ENCODE measurements around the gene FAM186B.

The FAM186B gene

DNA sequence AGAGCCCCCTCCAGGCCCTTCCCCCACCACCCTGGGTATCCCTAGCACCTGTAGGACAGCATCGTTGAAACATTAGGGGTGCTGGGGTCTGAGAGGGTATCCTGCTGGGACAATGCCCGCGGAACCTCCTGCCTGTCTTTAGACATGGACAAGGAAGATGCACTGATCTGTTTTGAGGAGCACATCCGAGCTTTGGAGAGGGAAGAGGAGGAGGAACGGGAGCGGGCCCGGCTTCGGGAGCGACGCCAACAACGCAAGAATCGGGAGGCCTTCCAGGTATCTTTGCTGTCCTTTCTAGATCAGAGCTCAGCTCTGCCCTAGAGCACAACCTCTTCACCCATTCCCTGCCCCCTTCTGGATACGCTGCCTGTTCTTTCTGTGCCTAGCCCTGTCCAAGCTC is 31.1 kb upstream of the FAM186B start:
- no peak for DNase-seq

DNA sequence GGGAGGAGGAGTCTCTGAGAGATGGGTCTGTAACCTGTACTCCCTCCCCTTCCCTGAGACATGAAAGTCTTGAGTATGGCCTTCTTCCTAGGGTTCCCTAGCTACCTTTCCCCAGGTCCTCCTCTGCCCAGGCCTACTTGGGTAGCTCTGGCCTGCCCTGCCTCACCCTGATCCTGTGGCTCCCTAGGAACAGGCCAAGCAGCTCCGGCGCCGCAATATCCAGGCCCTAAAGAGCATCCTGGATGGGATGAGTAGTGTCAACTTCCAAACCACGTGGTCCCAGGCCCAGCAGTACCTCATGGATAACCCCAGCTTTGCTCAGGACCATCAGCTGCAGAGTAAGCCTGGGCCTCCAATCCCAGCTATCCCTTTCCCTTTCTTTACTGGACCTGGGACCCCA is 30.2 kb upstream of the FAM186B start:
- no peak for DNase-seq

DNA sequence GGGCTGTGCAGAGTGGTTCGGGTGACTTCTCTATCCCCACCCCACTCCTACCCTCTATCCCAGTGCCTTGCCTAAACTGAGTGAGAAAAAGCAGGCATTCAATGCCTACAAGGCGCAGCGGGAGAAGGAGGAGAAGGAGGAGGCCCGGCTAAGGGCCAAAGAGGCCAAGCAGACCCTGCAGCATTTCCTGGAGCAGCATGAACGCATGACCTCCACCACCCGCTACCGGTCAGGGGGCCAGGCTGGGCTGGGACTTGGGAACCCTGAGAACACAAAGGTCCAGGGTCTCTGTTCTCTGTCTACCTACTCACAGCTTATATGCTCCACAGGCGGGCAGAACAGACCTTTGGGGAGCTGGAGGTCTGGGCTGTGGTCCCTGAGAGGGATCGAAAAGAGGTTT is 29.6 kb upstream of the FAM186B start:
- no peak for DNase-seq

DNA sequence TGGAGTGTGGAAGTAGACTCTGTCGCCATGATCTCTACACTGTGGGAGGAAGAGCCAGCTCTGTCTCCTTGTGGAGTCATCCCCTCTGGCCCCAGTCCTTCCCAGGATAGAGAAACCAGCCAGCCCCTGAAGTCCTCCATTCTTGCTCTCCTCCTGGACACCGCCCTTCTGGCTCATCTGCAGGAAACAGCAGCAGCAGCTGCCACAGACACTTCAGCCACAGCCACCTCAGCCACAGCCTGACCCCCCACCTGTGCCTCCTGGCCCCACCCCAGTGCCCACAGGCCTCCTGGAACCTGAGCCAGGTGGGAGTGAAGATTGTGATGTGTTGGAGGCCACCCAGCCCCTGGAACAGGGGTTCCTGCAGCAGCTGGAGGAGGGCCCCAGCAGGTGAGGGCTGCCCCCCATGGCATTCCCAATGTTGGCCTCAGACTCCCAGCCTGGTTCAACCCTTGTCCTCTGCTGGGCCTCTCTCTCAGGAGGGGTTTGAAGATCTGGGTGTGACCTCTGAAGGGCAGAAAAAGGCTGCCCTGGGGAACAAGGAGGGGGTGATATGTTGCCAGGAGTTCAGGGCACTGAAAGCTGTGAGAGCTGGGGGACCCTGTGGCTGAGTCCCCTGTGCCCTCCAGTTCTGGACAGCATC is 28.4 kb upstream of the FAM186B start:
- DNase-seq, result no peak

DNA sequence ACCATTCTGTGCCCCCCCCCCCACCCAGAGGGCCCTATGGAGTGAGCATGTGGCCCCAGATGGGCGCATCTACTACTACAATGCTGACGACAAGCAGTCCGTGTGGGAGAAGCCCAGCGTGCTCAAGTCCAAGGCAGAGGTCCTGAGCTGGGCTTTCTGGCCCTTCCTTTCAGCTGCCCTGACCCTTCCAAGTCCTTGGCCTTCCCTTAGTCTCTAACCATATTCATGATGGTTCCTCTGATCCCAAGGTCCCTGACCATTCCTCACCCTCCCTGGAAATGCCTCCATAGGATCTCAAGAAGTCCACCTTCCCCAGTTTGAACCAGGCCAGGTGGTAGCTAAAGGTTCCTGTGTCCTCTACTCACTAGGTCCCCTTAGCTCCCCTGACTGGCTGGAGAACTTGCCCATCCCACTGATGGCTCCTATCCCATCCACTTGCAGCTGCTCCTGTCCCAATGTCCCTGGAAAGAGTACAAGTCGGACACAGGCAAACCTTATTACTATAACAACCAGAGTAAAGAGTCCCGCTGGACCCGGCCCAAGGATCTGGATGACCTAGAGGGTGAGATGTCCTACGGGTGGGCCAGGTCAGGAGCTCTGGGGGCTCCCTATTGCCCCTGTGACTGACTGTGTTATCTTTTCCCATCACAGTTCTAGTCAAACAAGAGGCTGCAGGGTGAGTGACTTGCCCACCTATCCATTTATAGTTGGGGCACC is 27.7 kb upstream of the FAM186B start:
- DNase-seq, result no peak

DNA sequence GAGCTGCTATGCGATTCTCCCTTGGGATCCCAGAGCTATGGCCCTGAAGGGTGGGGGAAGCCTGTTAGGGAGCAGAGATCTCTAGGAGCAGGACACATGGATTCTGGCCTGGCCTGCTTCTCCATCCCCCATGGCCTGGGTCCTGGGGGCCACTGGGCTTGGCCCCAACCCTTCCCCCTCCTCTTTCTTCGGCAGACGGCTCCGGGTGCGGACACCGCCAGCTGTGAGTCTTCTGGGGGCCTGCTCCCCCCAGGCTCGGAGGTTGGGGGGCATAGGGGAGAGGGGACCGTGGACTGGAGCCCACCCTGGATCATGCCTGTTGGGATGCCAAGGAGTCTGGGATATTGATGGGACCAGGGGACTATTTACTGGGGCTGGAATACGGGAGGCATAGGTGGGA is 27.0 kb upstream of the FAM186B start:
- DNase-seq, result no peak

DNA sequence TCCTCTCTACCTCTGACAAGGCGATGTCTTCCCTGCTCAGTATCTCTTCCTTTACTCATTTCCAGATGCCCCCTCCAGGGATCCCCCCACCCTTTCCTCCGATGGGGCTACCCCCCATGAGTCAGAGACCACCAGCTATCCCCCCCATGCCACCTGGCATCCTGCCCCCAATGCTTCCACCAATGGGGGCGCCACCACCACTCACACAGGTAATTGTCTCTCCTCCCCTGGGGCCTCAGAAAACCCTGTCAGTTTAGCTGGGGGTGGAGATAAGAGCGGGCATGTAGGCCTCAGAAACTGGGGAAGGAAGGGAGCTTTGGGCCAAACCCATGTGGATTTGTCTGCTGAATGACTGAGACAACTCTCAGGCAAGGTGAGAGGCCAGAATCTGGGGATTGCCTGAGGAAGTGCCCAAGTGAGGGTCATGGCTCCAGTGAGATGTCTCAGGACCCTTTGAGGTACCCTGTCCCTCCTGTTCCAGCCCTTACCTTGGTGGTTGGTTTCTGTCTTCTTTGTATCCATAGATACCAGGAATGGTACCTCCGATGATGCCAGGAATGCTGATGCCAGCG is 26.0 kb upstream of the FAM186B start:
- DNase-seq, result no peak

DNA sequence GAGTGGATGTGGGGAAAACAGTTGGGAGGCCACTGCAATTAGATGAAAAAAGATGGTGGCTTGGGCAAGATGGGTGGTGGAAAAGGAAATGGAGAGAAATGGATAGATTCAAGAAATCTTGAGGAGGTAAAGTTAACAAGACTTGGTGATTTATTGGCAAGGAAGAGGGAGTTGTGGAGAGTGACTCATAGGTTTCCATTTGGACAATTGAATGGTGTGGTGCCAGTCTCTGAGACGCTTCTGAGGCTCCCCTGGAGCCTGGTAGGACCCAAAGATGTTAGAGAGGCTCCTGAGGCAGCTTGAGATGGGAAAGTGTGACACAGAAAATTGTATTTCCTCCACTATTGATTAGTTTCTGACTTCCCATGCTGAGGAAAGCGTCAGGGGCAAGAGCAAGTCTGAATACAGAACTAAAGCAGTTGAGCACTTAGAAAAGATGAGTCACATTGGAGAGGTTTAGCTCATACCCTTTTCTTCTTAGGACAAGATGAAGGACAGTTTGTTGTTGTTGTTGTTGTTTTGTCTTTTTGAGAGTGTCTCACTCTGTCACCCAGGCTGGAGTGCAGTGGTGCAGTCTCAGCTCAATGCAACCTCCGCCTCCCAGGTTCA is 22.4 kb upstream of the FAM186B start:
- DNase-seq, result no peak

DNA sequence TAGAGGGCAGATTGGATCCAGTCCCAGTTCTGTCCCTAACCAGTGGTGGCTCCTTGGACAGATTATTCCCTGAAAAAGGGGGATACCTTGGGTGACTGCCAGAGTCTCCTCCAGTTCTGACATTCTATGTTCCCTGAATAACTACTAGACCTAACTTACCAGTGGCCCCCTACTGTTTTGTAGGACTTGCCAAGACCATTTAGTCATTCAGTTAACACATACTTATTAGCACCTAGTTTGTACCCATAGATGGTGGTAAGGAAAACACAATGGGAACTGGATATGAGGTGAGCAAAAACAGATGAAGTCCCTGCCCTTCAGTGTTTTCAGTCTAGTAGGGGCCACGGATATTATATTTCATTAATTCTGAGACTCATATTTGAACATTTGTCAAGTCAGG is 21.4 kb upstream of the FAM186B start:
- DNase-seq, result no peak

DNA sequence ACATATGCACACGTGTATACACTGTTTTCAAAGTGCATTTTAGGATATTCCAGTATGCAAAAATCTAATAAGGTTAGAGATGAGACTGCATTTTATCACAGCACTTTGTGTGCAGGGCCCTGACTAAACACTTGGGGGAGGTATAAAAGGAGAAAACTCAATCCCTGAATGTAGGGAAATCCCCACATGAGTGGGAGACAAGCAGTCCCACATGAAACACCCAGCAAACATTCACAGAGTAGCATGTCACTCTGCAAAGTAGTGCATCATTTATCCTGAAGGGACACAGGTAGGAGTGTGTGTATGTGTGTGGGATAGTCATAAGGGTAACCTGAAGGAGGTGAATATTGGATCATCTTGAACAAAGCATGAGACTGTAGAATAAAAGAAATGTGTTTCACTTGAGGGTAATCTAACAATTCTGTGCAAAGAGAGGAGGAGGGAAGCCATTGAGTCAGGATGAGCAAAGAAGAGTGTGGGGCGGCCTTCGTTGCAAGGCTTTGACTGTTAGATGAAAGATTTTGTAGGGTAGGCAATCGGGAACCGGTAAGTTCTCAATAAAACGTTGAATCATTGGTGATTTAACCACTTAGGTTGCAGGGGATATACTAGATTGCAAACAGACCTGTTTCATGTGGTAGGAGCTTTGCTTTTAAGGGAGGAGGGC is 20.9 kb upstream of the FAM186B start:
- DNase-seq, result peak in 2 of 51 donors; percentile 18 to 66

DNA sequence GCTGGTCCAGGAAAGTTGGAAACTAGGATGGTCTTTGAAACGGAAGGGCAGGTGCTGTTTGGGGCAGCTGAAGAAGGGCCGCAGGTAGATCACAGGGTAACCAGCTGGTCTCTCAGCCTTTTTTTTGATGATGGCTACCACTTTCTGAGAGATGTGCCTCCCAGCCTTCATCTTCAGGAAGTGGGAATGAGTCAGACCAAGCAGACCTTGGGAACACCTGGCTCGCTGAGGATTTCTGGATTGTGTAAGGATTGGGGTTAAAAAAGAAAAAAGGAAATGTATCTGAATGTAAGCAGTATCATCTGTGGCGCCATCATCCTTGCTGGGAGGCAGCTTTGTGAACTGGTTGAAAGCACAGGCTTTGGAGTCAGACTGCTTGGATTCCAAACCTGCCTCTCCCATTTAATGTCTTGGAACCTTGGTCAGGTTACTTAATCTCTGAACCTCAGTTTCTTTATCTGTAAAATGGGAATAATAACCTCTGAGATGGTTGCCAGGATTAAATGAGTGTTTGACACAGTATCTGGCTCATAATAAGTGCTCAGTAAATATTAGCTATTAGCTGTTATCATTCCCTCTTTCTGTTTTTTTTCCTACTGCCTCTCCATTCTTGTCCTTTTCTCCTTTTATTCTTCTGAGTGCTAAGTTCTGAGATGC is 19.6 kb upstream of the FAM186B start:
- peak in 1 of 51 donors; percentile 8 for DNase-seq

DNA sequence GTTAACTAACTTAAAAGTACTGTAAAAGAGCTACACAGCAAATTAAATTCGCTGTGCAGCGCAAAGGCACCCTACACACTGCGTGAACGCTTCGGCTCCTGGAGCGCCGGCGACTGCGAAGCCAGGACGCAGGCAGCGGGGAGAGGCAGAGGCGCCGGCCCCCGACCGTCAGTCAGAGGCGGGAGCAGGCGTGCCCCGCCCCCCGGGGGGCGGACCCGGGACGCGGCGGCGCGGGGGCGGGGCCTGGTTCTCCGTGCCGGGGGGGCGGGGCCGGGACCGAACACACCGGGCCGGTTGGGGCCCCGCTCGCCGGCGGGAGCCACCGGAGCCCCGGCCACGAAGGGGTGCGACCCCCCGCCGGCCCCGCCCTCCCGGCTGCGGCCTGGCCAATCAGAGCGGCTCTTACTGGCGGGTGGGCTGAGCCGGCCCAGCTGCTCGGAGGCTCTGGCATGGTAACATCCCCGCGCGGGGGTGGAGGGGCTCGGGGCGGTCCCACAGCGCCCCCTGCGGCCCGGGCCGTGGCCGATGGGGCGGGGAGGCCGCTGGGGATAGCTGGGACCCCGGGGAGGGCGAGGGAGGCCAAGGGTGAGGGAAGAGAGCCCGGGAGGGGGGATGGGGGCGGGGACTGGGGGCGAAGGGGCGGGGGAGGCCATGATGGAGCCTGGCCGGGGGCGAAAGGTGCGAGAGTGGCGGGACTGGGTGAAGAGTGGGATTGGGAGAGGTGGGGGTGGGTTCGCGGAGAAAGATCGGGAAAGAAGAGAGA is 17.9 kb upstream of the FAM186B start, which contains the start of gene PRPF40B:
Gene PRPF40B, plus strand, starts transcription at position 420 of the 763 bp plus-strand sequence. Its CDS starts 30 bp downstream, at position 450.
- DNase-seq, result peak in 50 of 51 donors; percentile 37 to 94 (median 84)

DNA sequence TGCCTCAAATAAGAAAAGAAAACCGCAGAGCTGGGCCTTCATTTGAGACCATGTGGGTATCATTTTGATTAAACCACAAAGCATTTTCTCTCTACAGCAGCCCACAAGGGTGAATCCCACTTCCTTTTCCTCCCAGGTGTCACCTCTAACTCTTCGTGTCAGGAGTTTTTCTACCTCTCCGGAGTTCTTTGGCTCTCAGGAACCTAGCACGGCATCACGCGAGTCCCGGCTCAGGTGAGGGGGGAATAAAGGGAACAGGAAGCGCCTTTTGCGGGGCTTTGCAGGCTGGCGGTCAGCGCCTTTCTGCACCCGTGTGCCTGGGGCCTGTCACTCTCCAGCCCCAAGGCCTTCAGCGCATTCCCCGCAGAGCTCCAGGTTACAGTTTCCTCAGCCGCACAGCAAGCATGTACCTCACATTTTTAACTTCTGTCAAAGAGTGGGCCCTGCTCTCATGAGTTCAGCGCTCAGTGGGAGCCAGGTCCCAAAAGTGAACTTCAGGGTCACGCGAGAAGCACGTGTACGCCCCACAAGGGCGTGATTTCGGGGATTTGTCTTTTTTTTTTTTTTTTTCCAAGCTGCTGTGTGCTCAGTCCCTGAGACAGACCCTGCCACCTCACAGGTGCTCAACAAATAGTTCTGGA is 17.2 kb upstream of the FAM186B start:
- DNase-seq, result peak in 8 of 51 donors; percentile 33 to 66 (median 54)

DNA sequence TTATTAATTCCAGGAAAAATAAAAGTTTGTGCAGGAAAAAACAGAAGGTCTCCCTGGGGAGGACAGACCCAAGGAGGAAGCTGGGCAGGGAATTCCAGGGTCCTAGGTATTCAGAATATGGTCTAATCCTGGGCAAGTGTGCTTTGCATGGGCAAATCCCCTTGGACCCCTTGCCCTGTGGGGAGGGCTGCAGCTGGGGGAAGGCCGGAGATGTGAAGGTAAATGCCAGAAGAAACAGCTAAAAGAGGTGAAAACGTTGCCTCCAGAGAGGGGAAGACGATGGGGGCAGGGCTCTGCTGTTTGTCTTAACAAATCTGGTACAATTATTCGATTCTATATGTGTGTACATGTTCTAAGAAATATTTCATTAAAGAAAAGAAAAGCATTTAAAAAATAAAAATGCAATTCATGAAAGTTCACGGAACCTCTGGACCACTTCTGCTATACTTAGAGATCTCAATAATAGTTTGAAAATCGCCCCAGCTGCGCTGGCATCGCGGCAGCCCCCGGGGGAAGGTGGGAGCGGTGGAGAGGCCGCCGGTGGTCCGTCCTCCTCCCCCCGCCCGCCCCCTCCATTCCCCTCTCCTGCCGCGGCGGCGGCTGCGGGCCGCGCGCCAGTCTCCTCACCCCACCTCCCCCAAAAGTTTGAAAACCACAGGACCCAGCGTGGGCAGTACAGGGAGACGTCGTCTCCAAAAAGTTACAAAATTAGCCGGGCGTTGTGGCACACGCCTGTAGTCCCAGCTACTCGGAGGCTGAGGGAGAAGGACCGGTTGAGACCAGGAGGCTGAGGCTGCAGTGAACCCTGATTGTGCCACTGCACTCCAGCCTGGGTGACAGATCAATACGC is 16.4 kb upstream of the FAM186B start:
- DNase-seq, result no peak

DNA sequence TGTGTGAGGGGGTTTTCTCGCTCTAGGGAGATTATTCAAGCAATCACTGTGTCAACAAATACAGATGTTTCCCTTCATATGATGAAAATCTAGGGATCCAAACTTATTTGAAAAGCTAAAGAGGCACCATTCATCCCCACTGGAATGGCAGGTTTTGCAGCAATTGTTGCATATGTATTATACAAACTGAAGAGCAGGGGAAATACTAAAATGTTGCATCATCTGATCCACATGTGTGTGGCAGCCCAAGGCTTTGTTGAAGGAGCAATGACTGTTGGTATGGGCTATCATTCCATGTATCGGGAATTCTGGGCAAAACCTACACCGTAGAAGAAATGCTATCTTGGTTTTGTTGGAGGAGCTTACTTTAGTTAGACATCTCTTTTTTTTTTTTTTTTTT is 13.8 kb upstream of the FAM186B start:
- no peak for DNase-seq

DNA sequence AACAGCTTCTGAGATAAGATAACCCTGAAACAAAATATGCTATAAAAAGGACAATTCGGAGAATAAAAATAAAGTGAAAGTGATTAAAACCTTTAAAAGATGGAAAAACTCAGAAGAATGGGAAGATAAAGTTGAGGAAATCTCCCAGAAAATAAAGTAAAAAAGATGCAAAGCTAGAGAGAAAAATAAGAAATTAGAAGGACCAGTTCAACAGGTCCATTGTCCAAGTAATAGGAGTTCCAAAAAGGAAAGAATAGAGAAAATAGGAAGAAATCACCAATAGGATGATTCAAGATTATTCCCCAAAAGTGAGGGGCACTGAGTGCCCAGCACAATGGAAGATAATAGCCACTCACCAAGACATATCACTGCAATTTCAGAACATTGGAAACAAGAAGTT is 13.1 kb upstream of the FAM186B start:
- no peak for DNase-seq

DNA sequence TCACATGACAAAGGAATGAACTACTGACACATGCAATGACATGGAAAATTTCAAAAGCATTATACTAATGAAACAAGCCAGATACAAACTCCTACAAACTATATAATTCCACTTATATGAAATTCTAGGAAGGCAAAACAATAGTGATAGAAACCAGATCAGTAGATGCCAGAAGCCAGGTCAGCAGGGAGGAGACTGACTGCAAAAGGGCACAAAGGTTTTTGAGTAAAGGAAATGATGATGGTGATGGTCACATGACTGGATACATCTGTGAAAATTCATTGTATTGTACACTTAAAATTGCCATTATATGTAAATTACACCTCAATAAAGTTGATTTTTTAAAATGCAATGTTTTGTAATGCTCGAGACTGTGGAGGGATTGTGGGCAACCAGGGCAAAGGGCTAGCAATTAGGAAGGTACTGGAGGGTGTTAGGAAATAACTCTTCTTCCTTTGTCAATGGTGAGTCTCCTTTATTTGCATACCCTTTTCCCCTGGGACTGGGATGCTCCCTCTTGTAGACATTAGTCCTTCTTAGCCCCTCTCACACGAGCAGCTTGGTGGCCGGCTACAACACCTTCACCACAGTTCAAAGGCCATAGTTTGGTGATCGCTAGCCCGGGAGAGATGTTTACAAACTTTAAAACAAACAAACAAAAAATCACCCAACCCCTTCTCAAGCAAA is 11.2 kb upstream of the FAM186B start:
- DNase-seq, result no peak

DNA sequence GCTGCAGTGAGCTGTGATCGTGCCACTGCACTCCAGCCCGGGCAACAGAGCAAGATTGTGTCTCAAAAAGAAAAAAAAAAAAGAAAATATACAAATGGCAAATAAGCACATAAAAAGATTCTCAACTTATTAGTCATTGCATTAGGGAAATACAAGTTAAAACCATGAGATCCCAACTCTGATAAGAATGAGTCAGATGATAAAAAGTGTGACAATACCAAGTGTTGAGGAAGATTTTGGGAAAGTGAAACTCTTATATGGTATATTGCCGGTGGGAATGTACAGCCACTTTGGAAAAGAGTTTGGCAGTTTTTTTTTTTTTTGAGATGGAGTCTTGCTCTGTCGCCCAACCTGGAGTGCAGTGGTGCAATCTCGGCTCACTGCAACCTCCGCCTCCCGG is 10.3 kb upstream of the FAM186B start:
- no peak for DNase-seq
